Stimulated activated naive CD8-positive, alpha-beta T cell treated with anti-CD3 and anti-CD28 coated beads, Interleukin-15, Interleukin-2, amounts not matched to agents 100 U/mL and 50 U/mL, for 24 hours (primary cell): ENCODE data around the gene PALLD.
"Not testable (repeated sequence)": the region's sequence is repeated elsewhere in the genome, so short reads cannot be mapped to it uniquely, and the experiment has no call there.

Experiments used
- ATAC-seq: fragments of 150-1000 bp; cut with Tn5 transposase; one replicate; pipeline ENCODE4 v1.10.0; 2021
- DNase-seq: peaks from one replicate; pipeline ENCODE4 v3.0.0; 2021

Gene PALLD

GRCh38 chr4:168496834-168497233, at the start of gene PALLD:
PALLD (plus strand) TSS chr4:168497052.
- DNase-seq: no peak

GRCh38 chr4:168449063-168449462, 47.8 kb upstream of the PALLD start:
- not testable (repeated sequence) for ATAC-seq, DNase-seq

More at GRCh38 chr4:168496834-168497233, at the start of gene PALLD:
- ATAC-seq: no peak

GRCh38 chr4:168449719-168450452, 47.0 kb upstream of the PALLD start:
- DNase-seq: no peak
- peak; percentile 31 for ATAC-seq

- ATAC-seq (peak; percentile 67), DNase-seq (no peak)
Observed at GRCh38 chr4:168451331-168451730, 45.5 kb upstream of the PALLD start.

GRCh38 chr4:168451744-168452390, 45.0 kb upstream of the PALLD start:
- ATAC-seq (peak; percentile 93), DNase-seq (no peak)

- ATAC-seq: no peak
- DNase-seq: no peak
Observed at GRCh38 chr4:168453146-168453545, 43.7 kb upstream of the PALLD start.

GRCh38 chr4:168458256-168458655, 38.6 kb upstream of the PALLD start:
- not testable (repeated sequence) for ATAC-seq, DNase-seq

- DNase-seq: no peak
- ATAC-seq: no peak
Observed at GRCh38 chr4:168461821-168462220, 35.0 kb upstream of the PALLD start.

- ATAC-seq: no peak
Observed at GRCh38 chr4:168472920-168473319, 23.9 kb upstream of the PALLD start.

GRCh38 chr4:168474660-168475320, 22.1 kb upstream of the PALLD start:
- ATAC-seq (no peak), DNase-seq (no peak)

More at GRCh38 chr4:168472920-168473319, 23.9 kb upstream of the PALLD start:
- DNase-seq: no peak

- ATAC-seq: no peak
- peak; percentile 52 for DNase-seq
Observed at GRCh38 chr4:168475745-168476144, 21.1 kb upstream of the PALLD start.

- ATAC-seq: no peak
- no peak for DNase-seq
Observed at GRCh38 chr4:168478868-168479267, 18.0 kb upstream of the PALLD start.

GRCh38 chr4:168480931-168481611, 15.8 kb upstream of the PALLD start:
- peak; percentile 63 for ATAC-seq
- DNase-seq: peak; percentile 32

GRCh38 chr4:168483811-168484210, 13.0 kb upstream of the PALLD start:
- DNase-seq (no peak), ATAC-seq (no peak)

- DNase-seq (no peak), ATAC-seq (no peak)
Observed at GRCh38 chr4:168484626-168485025, 12.2 kb upstream of the PALLD start.

- ATAC-seq (no peak), DNase-seq (no peak)
Observed at GRCh38 chr4:168485156-168485910, 11.5 kb upstream of the PALLD start.

GRCh38 chr4:168486912-168487281, 10.0 kb upstream of the PALLD start:
- DNase-seq (no peak), ATAC-seq (peak; percentile 98)

- no peak for DNase-seq
- peak; percentile 41 for ATAC-seq
Observed at GRCh38 chr4:168487282-168488035, 9.4 kb upstream of the PALLD start.

GRCh38 chr4:168488869-168489274, 8.0 kb upstream of the PALLD start:
- DNase-seq (no peak), ATAC-seq (no peak)

GRCh38 chr4:168489616-168490015, 7.2 kb upstream of the PALLD start:
- no peak for ATAC-seq
- no peak for DNase-seq

- ATAC-seq: no peak
- DNase-seq: no peak
Observed at GRCh38 chr4:168490711-168491110, 6.1 kb upstream of the PALLD start.
